ENCODE measurements around the gene TSPAN2. TPM values are rescaled to one million over a fixed set of nuclear protein-coding genes. Genes with fewer than 3 reads are reported as not detected.

The TSPAN2 gene
- polyA plus RNA-seq, 2 of the 4 experiments (the other 2 are of a cell fraction): 1.7 to 2.7 TPM

- POLR2A ChIA-PET: no interaction called here
- no peak overlapping the region for H3K4me3 ChIP-seq
- CTCF ChIA-PET: no interaction called here
- ATAC-seq (no peak), DNase-seq (ENCODE audit: low read depth in 1 of 2, low spot score in 1 of 2) (no peak), FAIRE-seq (no peak)
- no peaks in the 10 kb centered on the region for H3K9me3 ChIP-seq
- no peak for TF ChIP-seq JUN (IDR thresholded peaks at IDR 0.05)
- no peak for TF ChIP-seq ESRRA (IDR thresholded peaks at IDR 0.05; ENCODE audit: borderline replicate concordance, low read length)
- no peak for TF ChIP-seq CHD4 (IDR thresholded peaks at IDR 0.05; ENCODE audit: borderline replicate concordance)
- TF ChIP-seq NPAS2 (CRISPR knock-in tag; IDR thresholded peaks at IDR 0.05; ENCODE audit: borderline replicate concordance): no peak
- TF ChIP-seq EHMT2 (IDR thresholded peaks at IDR 0.05; ENCODE audit: low read depth): no peak
- no peak for TF ChIP-seq RARB (CRISPR knock-in tag; IDR thresholded peaks at IDR 0.05)
- TF ChIP-seq EHF (CRISPR knock-in tag; IDR thresholded peaks at IDR 0.05): no peak
- no peak for TF ChIP-seq MYC (IDR thresholded peaks at IDR 0.05; ENCODE audit: borderline replicate concordance, low read length)
- TF ChIP-seq HES2 (IDR thresholded peaks at IDR 0.05): no peak
- no peak for TF ChIP-seq HDAC2 (IDR thresholded peaks at IDR 0.05)
- TF ChIP-seq CBX8 (IDR thresholded peaks at IDR 0.05): no peak
- TF ChIP-seq ZSCAN20 (CRISPR knock-in tag; IDR thresholded peaks at IDR 0.05): no peak
- TF ChIP-seq PHF8 (IDR thresholded peaks at IDR 0.05; ENCODE audit: borderline replicate concordance, low read depth): no peak
- TF ChIP-seq CEBPB (IDR thresholded peaks at IDR 0.05): no peak
- TF ChIP-seq ATOH8 (CRISPR knock-in tag; IDR thresholded peaks at IDR 0.05; ENCODE audit: low read depth): no peak
- WGBS (ENCODE audit: missing lambda C conversion rate): 0% methylated on average over 1 of the region's 1 CpG
- H3K27ac ChIP-seq: no peak overlapping the region
- H3K4me1 ChIP-seq: no peaks in the 10 kb centered on the region
- no peak overlapping the region for H3K4me2 ChIP-seq
Measured at GRCh38 chr1:115012434-115012833, 76.9 kb downstream of the TSPAN2 start.

GRCh38 chr1:115012006-115012405, 77.3 kb downstream of the TSPAN2 start:
- 37% methylated on average over 1 of the region's 1 CpG for WGBS (ENCODE audit: missing lambda C conversion rate)
- no peak for DNase-seq (ENCODE audit: low read depth in 1 of 2, low spot score in 1 of 2)
- no peak for ATAC-seq
- no peaks in the 10 kb centered on the region for H3K9me3 ChIP-seq
- ChIA-PET CTCF (no interaction called here), POLR2A (no interaction called here)
- H3K27ac ChIP-seq: no peak overlapping the region
- TF ChIP-seq HOXA7 (CRISPR knock-in tag; IDR thresholded peaks at IDR 0.05): no peak
- TF ChIP-seq FOSL2 (IDR thresholded peaks at IDR 0.05): no peak
- TF ChIP-seq FOSL2 (CRISPR knock-in tag; IDR thresholded peaks at IDR 0.05): no peak
- no peak for TF ChIP-seq HOXB13 (CRISPR knock-in tag; IDR thresholded peaks at IDR 0.05; ENCODE audit: low read depth)
- TF ChIP-seq NFE2L2 (conservative IDR thresholded peaks at IDR 0.05; ENCODE audit: low read length): no peak
- no peak for TF ChIP-seq MAX (IDR thresholded peaks at IDR 0.05)
- TF ChIP-seq CEBPB (IDR thresholded peaks at IDR 0.05): no peak
- TF ChIP-seq BCL3 (IDR thresholded peaks at IDR 0.05): no peak
- TF ChIP-seq KDM1A (IDR thresholded peaks at IDR 0.05; ENCODE audit: low read depth): no peak
- TF ChIP-seq ZC3H11A (IDR thresholded peaks at IDR 0.05): no peak
- no peak for TF ChIP-seq HOXB5 (CRISPR knock-in tag; IDR thresholded peaks at IDR 0.05)
- no peak for TF ChIP-seq CTCF (IDR thresholded peaks at IDR 0.05)
- TF ChIP-seq MYC (IDR thresholded peaks at IDR 0.05; ENCODE audit: borderline replicate concordance, low read length): no peak
- no peak for TF ChIP-seq ZNF302 (CRISPR knock-in tag; IDR thresholded peaks at IDR 0.05)
- TF ChIP-seq EHMT2 (IDR thresholded peaks at IDR 0.05; ENCODE audit: low read depth): no peak
- H3K4me1 ChIP-seq: no peaks in the 10 kb centered on the region
- FAIRE-seq: no peak
- H3K4me3 ChIP-seq: no peak overlapping the region
- H3K4me2 ChIP-seq: no peak overlapping the region
